Spleen (tissue), 11 donors: ENCODE data around the gene NPAS2. TPM values are rescaled to one million over a fixed set of nuclear protein-coding genes. Genes with fewer than 3 reads are reported as not detected.

Experiments used
- DNase-seq: peaks from one replicate; pipeline ENCODE4 v3.0.0-alpha.2; 2020
- H3K27ac ChIP-seq, 8 donors: fragments of 200-600 bp; sonication (generic) in 7 of 8; 1 replicate in 4 of 8; 2 replicates in 4 of 8; pipeline versions ENCODE4 v1.5.0 to v1.8.0; 2016 to 2021; ENCODE audit warnings: inconsistent platforms in 4 of 8, mild to moderate bottlenecking in 4 of 8, moderate library complexity in 1 of 8
- H3K27me3 ChIP-seq, 7 donors: fragments of 200-600 bp; sonication (generic) in 6 of 7; replicated peaks in 1 of 7; 1 replicate in 4 of 7; 2 replicates in 3 of 7; pipeline versions ENCODE4 v1.5.0 to v1.8.0; 2016 to 2021; ENCODE audit warnings: inconsistent platforms in 3 of 7, mild to moderate bottlenecking in 1 of 7
- H3K36me3 ChIP-seq, 6 donors: fragments of 200-600 bp; sonication (generic) in 5 of 6; 1 replicate in 4 of 6; 2 replicates in 2 of 6; pipeline versions ENCODE4 v1.5.0 to v1.8.0; 2016 to 2021; ENCODE audit warnings: inconsistent platforms in 2 of 6
- H3K4me1 ChIP-seq, 6 donors: fragments of 200-600 bp; sonication (generic) in 5 of 6; 1 replicate in 3 of 6; 2 replicates in 3 of 6; pipeline versions ENCODE4 v1.5.0 to v1.8.0; 2016 to 2021; ENCODE audit warnings: inconsistent platforms in 3 of 6
- H3K4me3 ChIP-seq, 8 donors: fragments of 200-600 bp; sonication (generic) in 7 of 8; 1 replicate in 4 of 8; 2 replicates in 4 of 8; pipeline versions ENCODE4 v1.5.0 to v1.8.0; 2016 to 2021; ENCODE audit warnings: inconsistent platforms in 4 of 8, mild to moderate bottlenecking in 4 of 8, moderate library complexity in 2 of 8
- H3K9me3 ChIP-seq, 8 donors: fragments of 200-600 bp; sonication (generic) in 7 of 8; 1 replicate in 4 of 8; 2 replicates in 4 of 8; pipeline versions ENCODE4 v1.5.0 to v1.8.0; 2016 to 2021; ENCODE audit warnings: inconsistent platforms in 4 of 8
- CTCF ChIP-seq, 11 experiments: fragments of 200-600 bp in 7 of 11; fragments of 450-650 bp in 4 of 11; sonication (generic) in 4 of 11; IDR thresholded peaks in 8 of 11; conservative IDR thresholded peaks in 3 of 11; 1 replicate in 7 of 11; 2 replicates in 4 of 11; pipeline versions ENCODE4 v1.4.0 to v1.8.0; 2016 to 2021; ENCODE audit warnings: antibody characterized with exemption in 11 of 11, inconsistent platforms in 4 of 11, mild to moderate bottlenecking in 1 of 11
- POLR2A ChIP-seq, 3 donors: fragments of 450-650 bp; IDR thresholded peaks; one replicate each; pipeline ENCODE4 v1.5.1; 2017; ENCODE audit warnings: antibody characterized with exemption in 3 of 3, mild to moderate bottlenecking in 1 of 3
- POLR2AphosphoS5 ChIP-seq, 3 donors: sonication (generic); formaldehyde crosslinking; IDR thresholded peaks; one replicate each; pipeline ENCODE4 v1.5.1; 2017; ENCODE audit warnings: antibody characterized with exemption in 3 of 3
- WGBS, 5 donors: extraction: QIAGEN DNeasy Blood & Tissue Kit in 3 of 5; methylation state at CpG; one replicate each; pipeline versions ENCODE4 v1.1.5 to v1.1.7; 2013 to 2018; 5-methylcytosine and 5-hydroxymethylcytosine counted together
- intact Hi-C: fragments of 100-400 bp; cut with DNase I; formaldehyde crosslinking; loops from one replicate; pipeline ENCODE4 v1.15.0; 2023; ENCODE audit warnings: low total_unique reads
- polyA plus RNA-seq, 3 donors: library from polyadenylated mRNA; stranded (reverse); fragments of 200-250 nt; gene quantifications; one replicate each; pipeline ENCODE4 v1.2.1, GENCODE V29; 2013
- total RNA-seq, 7 donors: library from RNA; depleted of rRNA in 3 of 7; stranded (reverse); fragments of >200 nt in 3 of 7; fragmentation: NEBNext Ultra II Directional in 4 of 7; extraction: Animal tissue kit (Norgen Biotek cat#: 25700) in 4 of 7; gene quantifications; one replicate each; pipeline versions ENCODE4 v1.1.0 to v1.2.1, GENCODE V29; 2016 to 2021
- donor health status: healthy with polysubstance abuse.
- donor health status: DM: no; HTN: no; CAD: no; lungs with moderate emphysema.
- donor health status: DM: no; HTN: no; CAD: no.
- donor health status: Bipolar disorder and iron deficiency.
- donor health status: healthy.
- donor health status: DM: no; HTN: no; CAD: no.
- donor health status: DM: yes; HTN: yes; CAD: no.

Gene NPAS2
- total and polyA plus RNA-seq, 10 donors, result 2.4 to 24.1 (median 8.4) TPM

GRCh38 chr2:100826494-100826893 is 6.6 kb downstream of the NPAS2 start:
- WGBS, 5 donors, result 82 to 95% (median 88%) methylated on average over 2 of the region's 2 CpGs

GRCh38 chr2:100831158-100831750 is 11.3 kb downstream of the NPAS2 start:
- H3K27me3 ChIP-seq, result no peaks in the 10 kb centered on the region
- peaks cover 0 to 17% (median 14%) of the 10 kb centered on the region in 8 donors for H3K9me3 ChIP-seq
- intact Hi-C loops, result no loop called here
- no peaks in the 10 kb centered on the region for H3K36me3 ChIP-seq
- DNase-seq, result no peak
- WGBS, 5 donors, result 75 to 86% (median 84%) methylated on average over 9 of the region's 9 CpGs
- no peaks in the 10 kb centered on the region for H3K4me1 ChIP-seq
- H3K4me3 ChIP-seq, result no peak overlapping the region
- H3K27ac ChIP-seq, result no peak overlapping the region
- TF ChIP-seq POLR2A (IDR thresholded peaks at IDR 0.05), result no peak
- TF ChIP-seq POLR2AphosphoS5 (IDR thresholded peaks at IDR 0.05), result no peak
- no peak for TF ChIP-seq CTCF (IDR thresholded peaks at IDR 0.05 in 8 of 11, conservative IDR thresholded peaks at IDR 0.05 in 3 of 11)

More at GRCh38 chr2:100826494-100826893, 6.6 kb downstream of the NPAS2 start:
- Histone ChIP-seq H3K27ac (no peak overlapping the region), H3K27me3 (peaks cover 0 to 16% (median 6%) of the 10 kb centered on the region in 7 donors), H3K9me3 (peaks cover 0 to 17% (median 14%) of the 10 kb centered on the region in 8 donors), H3K36me3 (no peaks in the 10 kb centered on the region), H3K4me1 (peaks cover 0 to 6% (median 2%) of the 10 kb centered on the region in 6 donors), H3K4me3 (no peak overlapping the region)
- no peak for DNase-seq
- intact Hi-C loops, result no loop called here
- no peak for TF ChIP-seq POLR2AphosphoS5 (IDR thresholded peaks at IDR 0.05)
- no peak for TF ChIP-seq CTCF (IDR thresholded peaks at IDR 0.05 in 8 of 11, conservative IDR thresholded peaks at IDR 0.05 in 3 of 11)
- no peak for TF ChIP-seq POLR2A (IDR thresholded peaks at IDR 0.05)

GRCh38 chr2:100831831-100832230 is 11.9 kb downstream of the NPAS2 start:
- peaks cover 0 to 3% (median 0%) of the 10 kb centered on the region in 7 donors for H3K27me3 ChIP-seq
- H3K27ac ChIP-seq, result no peak overlapping the region
- peaks cover 0 to 17% (median 14%) of the 10 kb centered on the region in 8 donors for H3K9me3 ChIP-seq
- H3K36me3 ChIP-seq, result no peaks in the 10 kb centered on the region
- intact Hi-C loops, result no loop called here
- no peaks in the 10 kb centered on the region for H3K4me1 ChIP-seq
- 83 to 94% (median 88%) methylated on average over 4 of the region's 4 CpGs for WGBS, 5 donors
- H3K4me3 ChIP-seq, result no peak overlapping the region
- TF ChIP-seq POLR2AphosphoS5 (IDR thresholded peaks at IDR 0.05), result no peak
- no peak for TF ChIP-seq POLR2A (IDR thresholded peaks at IDR 0.05)
- TF ChIP-seq CTCF (IDR thresholded peaks at IDR 0.05 in 8 of 11, conservative IDR thresholded peaks at IDR 0.05 in 3 of 11), result no peak
- no peak for DNase-seq

GRCh38 chr2:100832885-100833284 is 12.9 kb downstream of the NPAS2 start:
- Histone ChIP-seq H3K4me1 (no peaks in the 10 kb centered on the region), H3K27me3 (peaks cover 0 to 3% (median 0%) of the 10 kb centered on the region in 7 donors), H3K4me3 (no peak overlapping the region), H3K27ac (no peak overlapping the region), H3K36me3 (no peaks in the 10 kb centered on the region), H3K9me3 (peaks cover 0 to 10% (median 9%) of the 10 kb centered on the region in 8 donors)
- TF ChIP-seq CTCF (IDR thresholded peaks at IDR 0.05 in 8 of 11, conservative IDR thresholded peaks at IDR 0.05 in 3 of 11) (no peak), POLR2A (IDR thresholded peaks at IDR 0.05) (no peak), POLR2AphosphoS5 (IDR thresholded peaks at IDR 0.05) (no peak)
- no peak for DNase-seq
- intact Hi-C loops, result no loop called here
- 81 to 94% (median 87%) methylated on average over 9 of the region's 9 CpGs for whole genome bisulfite sequencing, 5 donors
